ENCODE data around the gene MCOLN1. TPM values are rescaled to one million over a fixed set of nuclear protein-coding genes. Genes with fewer than 3 reads are reported as not detected.
A peak's percentile ranks its signal among the peaks of the same experiment; 100 is the strongest.

MCOLN1 gene
- total RNA-seq, 1 experiment from 2014 or later = 15.7 TPM

- Histone ChIP-seq H2AK5ac (ENCODE audit: insufficient read length, low read length) (no peak overlapping the region), H3K27me3 (ENCODE audit: insufficient read depth, low read length) (no peaks in the 10 kb centered on the region), H3K23ac (ENCODE audit: insufficient read length, low read depth, low read length) (no peak overlapping the region), H2BK5ac (ENCODE audit: insufficient read length, low read length) (no peak overlapping the region), H3K79me1 (ENCODE audit: insufficient read depth, low read depth, low read length, poor library complexity, severe bottlenecking) (no peaks in the 10 kb centered on the region), H3K27ac (ENCODE audit: insufficient read length, low read depth, low read length) (no peak overlapping the region), H2AFZ (ENCODE audit: low read length) (no peak overlapping the region), H3K56ac (ENCODE audit: insufficient read length, low read depth, low read length) (no peak overlapping the region), H2BK15ac (ENCODE audit: low read depth, low read length) (no peak overlapping the region), H4K91ac (ENCODE audit: insufficient read length, low read depth, low read length) (no peak overlapping the region), H2BK12ac (ENCODE audit: insufficient read length, low read depth, low read length) (no peak overlapping the region), H2BK20ac (ENCODE audit: low read depth, low read length, poor library complexity, severe bottlenecking) (no peak overlapping the region), H3K14ac (ENCODE audit: insufficient read depth, low read length) (no peak overlapping the region; the same call in 1 of the 2 replicates), H2BK120ac (ENCODE audit: low read depth, low read length, poor library complexity, severe bottlenecking) (no peak overlapping the region), H4K5ac (ENCODE audit: insufficient read length, low read depth, low read length) (no peak overlapping the region), H4K20me1 (ENCODE audit: control insufficient read depth, insufficient read depth, insufficient read length) (no peaks in the 10 kb centered on the region), H3K4ac (ENCODE audit: low read depth, low read length) (no peak overlapping the region), H4K8ac (replicated peaks; ENCODE audit: insufficient read length, low read depth, low read length) (no peak overlapping the region), H3K4me1 (ENCODE audit: insufficient read depth, low read length) (no peaks in the 10 kb centered on the region; the same call in 1 of the 2 replicates), H3K23me2 (ENCODE audit: insufficient read length, low read depth, low read length, poor library complexity, severe bottlenecking) (peaks cover 4% of the 10 kb centered on the region), H3T11ph (ENCODE audit: low read length) (no peak overlapping the region), H3K4me2 (ENCODE audit: insufficient read depth, insufficient read length, low read length) (no peak overlapping the region), H3K18ac (ENCODE audit: insufficient read length, low read depth, low read length) (no peak overlapping the region), H3K9me3 (ENCODE audit: control insufficient read depth, low read depth, low read length) (no peaks in the 10 kb centered on the region), H3K79me2 (ENCODE audit: insufficient read depth, low read length) (no peaks in the 10 kb centered on the region), H3K9ac (ENCODE audit: extremely low read depth, insufficient read length, low read length) (no peak overlapping the region)
- H3K27me3 Mint-ChIP-seq (ENCODE audit: low read depth) = no peaks in the 10 kb centered on the region
- H3K27ac Mint-ChIP-seq = peak overlapping the region in 1 of 3 experiments; percentile 84; a peak in 4 of 7 replicates
- TF ChIP-seq CTCF (conservative IDR thresholded peaks at IDR 0.05) = no peak
- peaks cover 14 to 24% of the 10 kb centered on the region in 2 experiments for H3K4me1 Mint-ChIP-seq
- no peak overlapping the region for H3K4me3 Mint-ChIP-seq
- H3K36me3 Mint-ChIP-seq (ENCODE audit: insufficient read depth in 1 of 3, low read depth in 3 of 3) = no peaks in the 10 kb centered on the region
- no CpG with 5 or more reads among the region's 11 CpGs for WGBS (ENCODE audit: extremely low coverage, insufficient read length, low lambda C conversion rate)
- no peaks in the 10 kb centered on the region for H3K9me3 Mint-ChIP-seq
- no peak for DNase-seq
Observed at GRCh38 chr19:7480222-7480969, 42.0 kb upstream of the MCOLN1 start.

Data from H9 (cell line).